K562 (cell line): ENCODE measurements around the gene CNTF. TPM values are rescaled to one million over a fixed set of nuclear protein-coding genes. Genes with fewer than 3 reads are reported as not detected.

Experiments used
- BMI1 ChIP-seq: fragments of 150-350 bp; IDR thresholded peaks from 2 replicates; pipeline ENCODE4 v1.6.1; 2014; ENCODE audit warnings: low read length
- BRD9 ChIP-seq: fragments of 450-650 bp; IDR thresholded peaks from 2 replicates; pipeline ENCODE4 v1.6.1; 2018; ENCODE audit warnings: low read depth; ENCODE audit not compliant: partially characterized antibody
- CBX5 ChIP-seq: IDR thresholded peaks from 2 replicates; pipeline ENCODE4 v1.6.1; 2014; ENCODE audit warnings: low read depth, borderline replicate concordance
- CREBBP ChIP-seq: IDR thresholded peaks from one replicate; pipeline ENCODE4 v1.6.1; 2012; ENCODE audit warnings: low read depth, mild to moderate bottlenecking, control low read depth, inconsistent platforms, low read length
- ELK1 ChIP-seq: sonication (generic); formaldehyde crosslinking; IDR thresholded peaks from 2 replicates; pipeline ENCODE4 v1.8.1; 2022; ENCODE audit warnings: missing genetic modification reagents
- HDGF ChIP-seq: fragments of 450-650 bp; IDR thresholded peaks from 2 replicates; pipeline ENCODE4 v1.6.1; 2016
- KAT2B ChIP-seq: IDR thresholded peaks from one replicate; pipeline ENCODE4 v1.6.1; 2012; ENCODE audit warnings: low read depth, mild to moderate bottlenecking, control low read depth, inconsistent platforms, low read length, moderate library complexity
- MEF2D ChIP-seq: conservative IDR thresholded peaks from 2 replicates; pipeline ENCODE4 v1.6.1; 2016; ENCODE audit warnings: low read depth, missing genetic modification characterization, missing compliant biosample characterization
- MLLT1 ChIP-seq, 2 experiments: fragments of 450-650 bp; IDR thresholded peaks; 2 replicates each; pipeline ENCODE4 v1.6.1; 2016
- PTBP1 ChIP-seq: fragments of 200-400 bp; formaldehyde crosslinking; IDR thresholded peaks from 2 replicates; pipeline ENCODE4 v1.6.1; 2017; ENCODE audit warnings: low read depth, low read length
- RFX1 ChIP-seq: fragments of 450-650 bp; IDR thresholded peaks from 2 replicates; pipeline ENCODE4 v1.6.1; 2016; ENCODE audit warnings: mild to moderate bottlenecking, moderate library complexity
- SMAD4 ChIP-seq: fragments of 250-450 bp; sonication (Bioruptor Pico); conservative IDR thresholded peaks from 2 replicates; pipeline ENCODE4 v1.8.0; 2021; ENCODE audit warnings: inconsistent platforms, mild to moderate bottlenecking, moderate library complexity
- SRSF3 ChIP-seq: fragments of 200-400 bp; formaldehyde crosslinking; IDR thresholded peaks from 2 replicates; pipeline ENCODE4 v1.6.1; 2016; ENCODE audit warnings: mild to moderate bottlenecking, low read length, moderate library complexity; ENCODE audit not compliant: insufficient read depth
- STAT5B ChIP-seq: fragments of 250-450 bp; sonication (Bioruptor Pico); IDR thresholded peaks from 2 replicates; pipeline ENCODE4 v1.8.0; 2021; ENCODE audit warnings: mild to moderate bottlenecking, inconsistent platforms
- TEAD4 ChIP-seq, 2 experiments: sonication (generic) in 1 of 2; formaldehyde crosslinking in 1 of 2; IDR thresholded peaks; 2 replicates each; pipeline versions ENCODE4 v1.6.1 to v1.8.0; 2012 to 2022; ENCODE audit warnings: borderline replicate concordance in 1 of 2, inconsistent platforms in 1 of 2, low read length in 1 of 2, mild to moderate bottlenecking in 1 of 2, missing genetic modification reagents in 1 of 2
- YY1 ChIP-seq, 3 experiments: IDR thresholded peaks; 2 replicates each; pipeline ENCODE4 v1.6.1; 2011; ENCODE audit warnings: low read length in 2 of 3, mild to moderate bottlenecking in 2 of 3, moderate library complexity in 2 of 3, borderline replicate concordance in 1 of 3, control low read depth in 1 of 3, low read depth in 1 of 3; ENCODE audit not compliant: insufficient read depth in 3 of 3, insufficient replicate concordance in 2 of 3, control insufficient read depth in 1 of 3, insufficient read length in 1 of 3; ENCODE audit errors: extremely low read depth in 1 of 3
- ZBTB34 ChIP-seq: fragments of 250-450 bp; sonication (Bioruptor Pico); IDR thresholded peaks from 2 replicates; pipeline ENCODE4 v1.8.0; 2021; ENCODE audit warnings: mild to moderate bottlenecking, moderate library complexity
- ZBTB5 ChIP-seq: fragments of 450-650 bp; IDR thresholded peaks from 2 replicates; pipeline ENCODE4 v1.6.1; 2017; ENCODE audit warnings: antibody characterized with exemption
- polyA plus RNA-seq, 8 experiments: library from polyadenylated mRNA; depleted of rRNA in 4 of 8; stranded (reverse) in 5 of 8; unstranded in 3 of 8; fragments of >200 nt; fragmentation: Nextera tagmentation in 2 of 8; fragmentation: Illumina TruSeq in 1 of 8; extraction: Ambion mirVana in 2 of 8; extraction: Trizol in 1 of 8; gene quantifications; 2 replicates each; pipeline versions ENCODE4 v1.2.1 to v1.2.3, GENCODE V29; 2011 to 2014; ENCODE audit warnings: inconsistent platforms in 1 of 8, missing spikeins in 1 of 8
- total RNA-seq, 7 experiments: library from RNA; depleted of rRNA in 6 of 7; stranded (reverse); fragments of >200 nt in 6 of 7; fragmentation: Illumina TruSeq in 2 of 7; extraction: Trizol in 2 of 7; gene quantifications; 2 replicates each; pipeline versions ENCODE4 v1.2.1 to v1.2.3, GENCODE V29; 2011 to 2021; ENCODE audit warnings: low replicate concordance in 1 of 7
- TF ChIP-seq, protein P1 (sequence below): fragments of 450-650 bp; IDR thresholded peaks from 2 replicates; pipeline ENCODE4 v1.6.1; 2016; ENCODE audit warnings: low read depth, mild to moderate bottlenecking, moderate library complexity

The CNTF gene
- total and polyA plus RNA-seq, 9 of the 15 experiments (the other 6 are each of a cell fraction or from before 2014, with no cell fraction given): 0.17 to 5.0 (median 2.3) TPM

DNA sequence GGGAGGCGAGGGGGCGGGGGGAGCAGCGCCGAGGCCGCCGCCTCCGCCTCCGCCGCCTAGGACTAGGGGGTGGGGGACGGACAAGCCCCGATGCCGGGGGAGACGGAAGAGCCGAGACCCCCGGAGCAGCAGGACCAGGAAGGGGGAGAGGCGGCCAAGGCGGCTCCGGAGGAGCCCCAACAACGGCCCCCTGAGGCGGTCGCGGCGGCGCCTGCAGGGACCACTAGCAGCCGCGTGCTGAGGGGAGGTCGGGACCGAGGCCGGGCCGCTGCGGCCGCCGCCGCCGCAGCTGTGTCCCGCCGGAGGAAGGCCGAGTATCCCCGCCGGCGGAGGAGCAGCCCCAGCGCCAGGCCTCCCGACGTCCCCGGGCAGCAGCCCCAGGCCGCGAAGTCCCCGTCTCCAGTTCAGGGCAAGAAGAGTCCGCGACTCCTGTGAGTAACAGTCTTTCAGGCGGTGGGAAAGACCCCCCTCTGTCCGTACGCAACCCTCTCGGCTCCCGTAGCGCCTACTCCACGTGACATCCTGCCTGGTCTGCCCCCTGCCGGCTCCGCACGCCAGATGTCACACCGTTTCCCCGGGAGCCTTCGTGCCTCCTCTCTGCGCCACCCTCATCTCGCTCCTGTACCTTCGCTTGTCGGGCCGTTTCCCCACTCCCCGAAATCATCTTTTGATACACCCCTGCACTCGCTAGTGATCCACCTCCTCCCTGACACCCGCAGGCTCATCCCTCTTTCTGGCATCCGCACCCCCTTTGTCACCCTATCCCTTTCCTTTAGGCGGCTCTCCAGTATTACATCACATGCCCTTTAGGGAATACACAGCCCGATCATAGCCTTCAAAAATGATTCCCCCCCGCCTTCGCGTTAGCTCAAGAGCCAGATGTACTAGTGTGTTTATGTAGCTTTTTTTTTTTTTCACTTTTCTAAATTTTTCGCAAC is 43.0 kb upstream of the CNTF start (continued):
- TF ChIP-seq CREBBP (no peak), MLLT1 (IDR thresholded peaks at IDR 0.05) (peak; percentile 93 to 95), HDGF (peak; percentile 97), STAT5B (CRISPR knock-in tag) (no peak), BMI1 (no peak), TEAD4 (IDR thresholded peaks at IDR 0.05; ENCODE audit: low read length) (no peak), TEAD4 (CRISPR knock-in tag; IDR thresholded peaks at IDR 0.05; ENCODE audit: borderline replicate concordance) (no peak), SMAD4 (CRISPR knock-in tag) (no peak; the same call in none of the 2 replicates), CBX5 (peak; percentile 79; the same call in 1 of the 2 replicates), MEF2D (tag) (peak; percentile 78), PTBP1 (0 out of 2 replicates have a peak, but pooled peaks have one; percentile 74), YY1 (IDR thresholded peaks at IDR 0.05; ENCODE audit: borderline replicate concordance in 1 of 3, control insufficient read depth in 1 of 3, extremely low read depth in 1 of 3, insufficient read depth in 3 of 3, insufficient read length in 1 of 3, insufficient replicate concordance in 2 of 3, low read depth in 1 of 3, low read length in 2 of 3) (peak in 2 of 3 experiments; percentile 56 to 60), SRSF3 (no peak), RFX1 (peak; percentile 15; the same call in 1 of the 2 replicates), ZBTB34 (CRISPR knock-in tag) (no peak), KAT2B (peak; percentile 91), BRD9 (peak; percentile 96), ELK1 (no peak), ZBTB5 (no peak)
- TF ChIP-seq, protein P1, sequence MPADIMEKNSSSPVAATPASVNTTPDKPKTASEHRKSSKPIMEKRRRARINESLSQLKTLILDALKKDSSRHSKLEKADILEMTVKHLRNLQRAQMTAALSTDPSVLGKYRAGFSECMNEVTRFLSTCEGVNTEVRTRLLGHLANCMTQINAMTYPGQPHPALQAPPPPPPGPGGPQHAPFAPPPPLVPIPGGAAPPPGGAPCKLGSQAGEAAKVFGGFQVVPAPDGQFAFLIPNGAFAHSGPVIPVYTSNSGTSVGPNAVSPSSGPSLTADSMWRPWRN: no peak
